ENCODE results near the gene HOMER1.

The HOMER1 gene

DNA sequence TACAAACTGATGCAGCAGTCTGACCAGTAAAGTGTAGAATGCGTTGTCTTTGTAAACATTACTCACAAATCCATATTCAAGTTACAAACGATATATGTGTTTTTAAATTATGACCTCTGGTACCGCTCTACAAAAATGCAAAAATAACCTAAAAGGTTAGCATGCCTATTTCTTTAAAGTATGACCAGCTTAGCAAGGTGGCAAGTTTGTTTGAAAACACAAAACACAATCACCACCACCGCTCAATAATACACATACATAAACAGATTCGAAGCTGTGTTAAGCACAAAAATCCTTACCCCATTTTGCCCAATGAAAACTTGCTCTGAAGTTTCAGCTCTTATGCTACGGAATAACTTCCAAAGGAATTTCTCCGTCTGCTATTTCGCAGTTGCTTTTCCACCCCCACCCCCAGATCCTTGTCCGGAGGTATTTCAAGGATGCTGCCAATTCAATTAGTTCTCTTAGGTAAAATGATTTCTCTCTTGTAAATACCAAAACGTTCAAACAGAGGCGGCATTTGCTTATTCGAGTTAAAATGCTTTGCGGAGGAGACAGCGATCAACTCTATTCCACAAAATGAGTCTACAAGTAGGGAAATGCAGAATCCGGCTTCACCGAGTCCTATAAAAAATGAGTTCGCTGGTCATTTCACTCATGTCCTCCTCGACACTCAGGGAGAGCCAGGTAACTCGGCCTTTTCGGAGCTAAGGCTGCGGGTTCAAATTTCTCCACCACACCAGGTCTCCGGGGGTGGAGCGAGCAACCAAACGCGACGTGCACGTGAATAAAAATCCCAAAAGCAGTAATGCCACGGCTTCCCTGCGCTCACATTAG is 1.2 kb downstream of the HOMER1 start:
- H3K9me3 ChIP-seq (replicated peaks in 1 of 11) = no peaks in the 10 kb centered on the region
- H3K9ac ChIP-seq = peak overlapping the region; percentile 87 to 97 (median 93)
- peak overlapping the region; percentile 87 to 96 (median 94); a peak in 21 of 22 replicates for H3K27ac ChIP-seq
- TF ChIP-seq Cebpa-rat (IDR thresholded peaks at IDR 0.05) = no peak
- no peaks in the 10 kb centered on the region for H3K36me3 ChIP-seq
- H3K4me1 ChIP-seq = peaks cover 52 to 71% (median 66%) of the 10 kb centered on the region in 10 experiments
- H3K4me2 ChIP-seq = peak overlapping the region; percentile 86 to 98 (median 92)
- peak overlapping the region; percentile 68 to 90 (median 80) for H3K4me3 ChIP-seq
- no peaks in the 10 kb centered on the region for H3K27me3 ChIP-seq
- peaks cover 0 to 51% (median 21%) of the 10 kb centered on the region in 11 experiments; a peak in 16 of 22 replicates for H4K20me1 ChIP-seq

DNA sequence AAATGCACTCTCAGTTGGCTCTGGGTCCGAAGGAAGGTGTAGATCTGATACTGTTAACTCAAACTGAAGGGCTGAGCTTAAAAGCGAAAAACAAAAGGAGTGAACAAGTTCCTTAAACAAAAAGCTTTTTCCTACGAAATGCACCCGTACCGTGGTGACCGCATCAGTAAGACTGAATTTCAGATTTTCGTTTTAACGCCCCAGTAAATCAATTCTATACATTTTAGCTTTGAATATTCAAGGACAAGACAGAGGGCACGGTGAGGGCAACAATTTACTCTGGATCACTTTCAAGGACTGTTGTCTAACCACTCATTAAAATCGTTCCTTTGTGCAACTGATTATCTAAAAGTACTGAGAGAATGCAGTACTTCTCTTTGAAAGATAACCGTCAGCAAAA is 1.9 kb downstream of the HOMER1 start:
- peak overlapping the region; percentile 87 to 97 (median 93) for H3K9ac ChIP-seq
- no peak for TF ChIP-seq Cebpa-rat (IDR thresholded peaks at IDR 0.05)
- no peaks in the 10 kb centered on the region for H3K36me3 ChIP-seq
- peak overlapping the region in 9 of 11 experiments; percentile 18 to 96 (median 87); a peak in 16 of 22 replicates for H3K27ac ChIP-seq
- H4K20me1 ChIP-seq = peaks cover 0 to 52% (median 21%) of the 10 kb centered on the region in 11 experiments; a peak in 16 of 22 replicates
- H3K27me3 ChIP-seq = no peaks in the 10 kb centered on the region
- no peaks in the 10 kb centered on the region for H3K9me3 ChIP-seq (replicated peaks in 1 of 11)
- peak overlapping the region; percentile 68 to 90 (median 80) for H3K4me3 ChIP-seq
- H3K4me2 ChIP-seq = peak overlapping the region; percentile 86 to 98 (median 92)
- peaks cover 47 to 67% (median 63%) of the 10 kb centered on the region in 10 experiments for H3K4me1 ChIP-seq

DNA sequence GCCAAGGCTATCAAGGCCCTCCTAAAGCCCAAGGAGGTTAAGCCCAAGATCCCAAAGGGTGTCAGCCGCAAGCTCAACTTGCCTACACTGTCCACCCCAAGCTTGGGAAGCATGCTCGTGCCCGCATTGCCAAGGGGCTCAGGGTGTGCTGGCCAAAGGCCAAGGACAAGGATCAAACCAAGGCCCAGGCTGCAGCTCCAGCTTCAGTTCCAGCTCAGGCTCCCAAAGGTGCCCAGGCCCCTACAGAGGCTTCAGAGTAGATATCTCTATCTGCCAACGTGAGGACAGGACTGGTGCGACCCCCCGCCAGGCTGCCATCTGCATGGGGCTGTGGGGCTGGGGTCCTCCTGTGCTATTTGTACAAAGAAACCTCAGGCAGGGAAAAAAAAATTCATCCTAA is 3.3 kb downstream of the HOMER1 start:
- Histone ChIP-seq H3K36me3 (peaks cover 0 to 13% (median 0%) of the 10 kb centered on the region in 11 experiments; a peak in 4 of 22 replicates), H3K4me2 (peak overlapping the region; percentile 86 to 98 (median 92)), H3K4me1 (peaks cover 45 to 57% (median 51%) of the 10 kb centered on the region in 10 experiments), H3K4me3 (peak overlapping the region in 9 of 10 experiments; percentile 68 to 88 (median 80); a peak in 15 of 20 replicates), H3K9me3 (replicated peaks in 1 of 11) (peaks cover 0 to 6% (median 0%) of the 10 kb centered on the region in 11 experiments; a peak in 2 of 22 replicates), H4K20me1 (peaks cover 0 to 52% (median 21%) of the 10 kb centered on the region in 11 experiments; a peak in 16 of 22 replicates), H3K9ac (peak overlapping the region; percentile 87 to 97 (median 93); a peak in 17 of 22 replicates), H3K27ac (no peak overlapping the region), H3K27me3 (no peaks in the 10 kb centered on the region)
- TF ChIP-seq Cebpa-rat (IDR thresholded peaks at IDR 0.05) = no peak

DNA sequence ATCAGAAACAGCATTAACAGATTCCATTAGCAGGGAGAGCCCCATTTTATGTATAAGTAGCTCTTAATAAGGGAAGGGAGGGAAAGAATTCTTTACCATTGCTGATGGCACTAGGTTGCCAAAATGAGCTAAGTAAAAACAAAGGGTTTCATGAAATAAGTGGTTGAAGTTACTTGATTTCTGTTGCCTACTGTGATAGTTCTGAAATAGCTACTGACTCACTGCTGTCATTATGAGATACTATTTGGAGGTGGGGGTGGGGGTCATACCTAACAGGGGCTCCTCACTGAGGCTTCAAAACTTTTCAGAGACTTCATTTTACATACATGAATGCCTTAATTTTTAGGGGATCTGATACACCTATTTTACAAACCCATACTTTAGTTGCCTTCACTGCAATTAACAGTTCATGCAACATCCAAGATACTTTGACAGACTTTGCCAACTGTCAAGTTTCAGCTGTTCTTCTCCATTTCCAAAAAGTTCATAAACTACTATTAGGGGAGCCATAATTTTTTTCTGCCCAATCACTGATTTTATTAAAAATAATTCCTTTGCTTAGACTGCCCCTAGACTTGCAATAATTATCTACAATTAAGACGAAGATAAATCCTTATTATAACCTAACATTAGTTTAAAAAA is 4.6 kb downstream of the HOMER1 start:
- H3K4me3 ChIP-seq = no peak overlapping the region
- peaks cover 0 to 57% (median 21%) of the 10 kb centered on the region in 11 experiments; a peak in 16 of 22 replicates for H4K20me1 ChIP-seq
- H3K4me2 ChIP-seq = peak overlapping the region; percentile 51 to 98 (median 92)
- H3K4me1 ChIP-seq = peaks cover 38 to 52% (median 45%) of the 10 kb centered on the region in 10 experiments
- no peak for TF ChIP-seq Cebpa-rat (IDR thresholded peaks at IDR 0.05)
- H3K9me3 ChIP-seq (replicated peaks in 1 of 11) = peaks cover 0 to 6% (median 0%) of the 10 kb centered on the region in 11 experiments; a peak in 3 of 22 replicates
- H3K27ac ChIP-seq = no peak overlapping the region
- H3K9ac ChIP-seq = no peak overlapping the region
- H3K27me3 ChIP-seq = no peaks in the 10 kb centered on the region
- H3K36me3 ChIP-seq = peaks cover 0 to 17% (median 10%) of the 10 kb centered on the region in 11 experiments; a peak in 13 of 22 replicates

DNA sequence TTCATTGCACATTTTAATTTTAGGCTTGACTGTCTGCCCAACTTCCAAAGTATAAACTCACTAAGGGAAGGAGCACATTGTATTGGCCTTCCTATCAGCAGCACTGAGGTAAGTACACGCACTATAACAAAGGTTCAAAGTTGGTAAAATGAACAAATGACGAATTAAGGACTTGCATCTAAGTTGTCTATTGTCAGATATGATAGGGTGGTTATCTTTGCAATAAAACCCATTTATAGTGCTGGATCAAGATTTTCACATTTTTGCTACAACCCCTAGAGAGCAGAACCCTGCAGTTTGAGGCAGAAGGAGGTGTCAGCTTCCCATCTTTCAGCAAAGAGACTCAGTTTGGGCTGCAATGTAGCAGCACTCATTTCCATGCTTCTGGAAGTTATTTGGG is 5.1 kb downstream of the HOMER1 start:
- H3K36me3 ChIP-seq = peaks cover 0 to 21% (median 10%) of the 10 kb centered on the region in 11 experiments; a peak in 13 of 22 replicates
- H3K4me3 ChIP-seq = no peak overlapping the region
- H4K20me1 ChIP-seq = peaks cover 0 to 57% (median 21%) of the 10 kb centered on the region in 11 experiments; a peak in 16 of 22 replicates
- no peak overlapping the region for H3K27ac ChIP-seq
- H3K9me3 ChIP-seq (replicated peaks in 1 of 11) = peaks cover 0 to 6% (median 0%) of the 10 kb centered on the region in 11 experiments; a peak in 3 of 22 replicates
- H3K4me1 ChIP-seq = peaks cover 38 to 52% (median 45%) of the 10 kb centered on the region in 10 experiments
- no peak overlapping the region for H3K9ac ChIP-seq
- H3K27me3 ChIP-seq = no peaks in the 10 kb centered on the region
- H3K4me2 ChIP-seq = peak overlapping the region; percentile 51 to 98 (median 92)
- TF ChIP-seq Cebpa-rat (IDR thresholded peaks at IDR 0.05) = no peak

DNA sequence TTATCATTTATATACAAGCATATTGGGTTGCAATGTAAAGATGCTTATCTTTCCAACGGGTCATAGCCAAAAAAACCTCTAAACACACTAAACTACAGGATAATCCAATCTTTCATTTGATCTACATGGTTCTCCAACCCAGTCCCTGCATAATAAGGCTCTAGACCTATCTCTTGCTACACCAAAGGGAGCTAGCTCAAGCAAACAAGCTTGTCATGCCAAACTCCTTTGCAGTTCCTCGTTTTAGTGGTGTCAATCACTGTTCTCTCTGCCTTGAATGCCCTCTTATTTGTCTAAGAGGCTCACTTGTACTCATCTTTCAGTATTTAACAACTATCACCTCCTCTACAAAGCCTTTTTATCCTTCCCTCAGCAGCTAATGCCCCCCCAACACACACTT is 5.6 kb downstream of the HOMER1 start:
- no peak for TF ChIP-seq Cebpa-rat (IDR thresholded peaks at IDR 0.05)
- Histone ChIP-seq H4K20me1 (peaks cover 0 to 57% (median 21%) of the 10 kb centered on the region in 11 experiments; a peak in 16 of 22 replicates), H3K36me3 (peaks cover 0 to 25% (median 11%) of the 10 kb centered on the region in 11 experiments; a peak in 15 of 22 replicates), H3K9ac (no peak overlapping the region), H3K4me1 (peaks cover 38 to 52% (median 45%) of the 10 kb centered on the region in 10 experiments), H3K27me3 (no peaks in the 10 kb centered on the region), H3K27ac (no peak overlapping the region), H3K4me2 (peak overlapping the region; percentile 51 to 98 (median 92); a peak in 21 of 22 replicates), H3K4me3 (no peak overlapping the region), H3K9me3 (replicated peaks in 1 of 11) (peaks cover 0 to 6% (median under 1%) of the 10 kb centered on the region in 11 experiments; a peak in 4 of 22 replicates)

DNA sequence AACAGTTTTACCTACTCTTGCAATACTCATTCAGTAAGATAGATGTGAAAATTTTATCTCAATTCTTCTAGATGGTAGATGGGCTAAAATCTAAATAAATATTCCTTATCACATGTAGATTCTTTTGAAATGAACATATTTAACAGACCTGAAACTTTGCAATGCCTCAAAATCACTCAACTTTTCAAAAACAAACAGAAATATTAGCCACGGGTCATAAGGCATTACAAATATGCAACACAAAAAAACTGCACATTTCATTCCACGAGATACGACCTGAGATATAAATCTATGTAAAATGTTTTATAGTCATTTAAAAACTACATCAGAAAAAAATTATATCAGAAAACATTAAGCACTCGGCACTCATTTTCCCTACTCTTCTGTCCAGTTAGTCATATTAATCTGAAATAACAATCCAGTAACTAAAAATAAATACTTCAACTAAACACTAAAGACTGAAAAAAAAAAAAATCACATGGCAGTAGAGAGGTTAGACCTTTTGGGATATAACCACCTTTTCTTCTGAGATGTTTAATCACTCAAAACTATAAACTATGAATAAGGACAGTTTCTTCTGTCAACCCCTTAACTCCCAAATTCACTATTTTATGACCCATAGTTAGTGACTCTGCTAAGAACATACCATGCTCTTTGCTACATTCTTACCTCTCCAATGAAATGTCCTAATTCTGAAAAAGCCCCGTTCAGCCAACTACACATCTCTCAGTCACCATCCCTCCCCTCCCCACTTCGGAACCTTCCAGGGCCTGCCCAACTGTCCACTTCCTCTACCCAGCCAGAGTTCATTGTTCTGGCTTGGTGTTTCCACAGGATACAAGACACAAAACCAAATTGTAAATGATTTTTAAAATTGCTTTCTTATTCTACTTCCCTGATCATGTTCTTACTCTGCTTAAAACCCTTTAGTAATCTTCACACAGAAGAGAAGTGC is 6.4 kb downstream of the HOMER1 start:
- no peak for TF ChIP-seq Cebpa-rat (IDR thresholded peaks at IDR 0.05)
- Histone ChIP-seq H3K4me3 (no peak overlapping the region), H3K27ac (no peak overlapping the region), H3K4me2 (peak overlapping the region; percentile 22 to 98 (median 92); a peak in 19 of 22 replicates), H3K9me3 (replicated peaks in 1 of 11) (peaks cover 0 to 14% (median 7%) of the 10 kb centered on the region in 11 experiments; a peak in 6 of 22 replicates), H3K27me3 (no peaks in the 10 kb centered on the region), H3K4me1 (peaks cover 38 to 49% (median 44%) of the 10 kb centered on the region in 10 experiments), H3K9ac (no peak overlapping the region), H3K36me3 (peaks cover 0 to 29% (median 19%) of the 10 kb centered on the region in 11 experiments; a peak in 15 of 22 replicates), H4K20me1 (peaks cover 0 to 54% (median 19%) of the 10 kb centered on the region in 11 experiments; a peak in 16 of 22 replicates)

Measured in BLaER1 treated with 17β-estradiol and CSF1 and Interleukin-3, amounts not matched to agents 10 nM and 100 nM (cell line).